Prostate gland (tissue), 2 donors: ENCODE results near the gene PLA2G5.

Source experiments
- CTCF ChIP-seq, 4 experiments: fragments of 200-600 bp in 2 of 4; fragments of 450-650 bp in 2 of 4; sonication (generic) in 2 of 4; IDR thresholded peaks; 1 replicate in 3 of 4; 2 replicates in 1 of 4; pipeline ENCODE4 v1.5.1; 2016 to 2019; ENCODE audit warnings: antibody characterized with exemption in 4 of 4, mild to moderate bottlenecking in 2 of 4, moderate library complexity in 2 of 4
- POLR2A ChIP-seq: fragments of 450-650 bp; IDR thresholded peaks from one replicate; pipeline ENCODE4 v1.6.1; 2016; ENCODE audit warnings: antibody characterized with exemption, mild to moderate bottlenecking
- POLR2AphosphoS5 ChIP-seq: sonication (generic); formaldehyde crosslinking; IDR thresholded peaks from one replicate; pipeline ENCODE4 v1.6.1; 2017; ENCODE audit warnings: antibody characterized with exemption

GRCh38 chr1:20068722-20069121 lies 1.3 kb upstream of the PLA2G5 start:
- TF ChIP-seq CTCF (IDR thresholded peaks at IDR 0.05) (no peak), POLR2A (no peak), POLR2AphosphoS5 (no peak)
